ENCODE results near the gene PNLDC1.

DNA sequence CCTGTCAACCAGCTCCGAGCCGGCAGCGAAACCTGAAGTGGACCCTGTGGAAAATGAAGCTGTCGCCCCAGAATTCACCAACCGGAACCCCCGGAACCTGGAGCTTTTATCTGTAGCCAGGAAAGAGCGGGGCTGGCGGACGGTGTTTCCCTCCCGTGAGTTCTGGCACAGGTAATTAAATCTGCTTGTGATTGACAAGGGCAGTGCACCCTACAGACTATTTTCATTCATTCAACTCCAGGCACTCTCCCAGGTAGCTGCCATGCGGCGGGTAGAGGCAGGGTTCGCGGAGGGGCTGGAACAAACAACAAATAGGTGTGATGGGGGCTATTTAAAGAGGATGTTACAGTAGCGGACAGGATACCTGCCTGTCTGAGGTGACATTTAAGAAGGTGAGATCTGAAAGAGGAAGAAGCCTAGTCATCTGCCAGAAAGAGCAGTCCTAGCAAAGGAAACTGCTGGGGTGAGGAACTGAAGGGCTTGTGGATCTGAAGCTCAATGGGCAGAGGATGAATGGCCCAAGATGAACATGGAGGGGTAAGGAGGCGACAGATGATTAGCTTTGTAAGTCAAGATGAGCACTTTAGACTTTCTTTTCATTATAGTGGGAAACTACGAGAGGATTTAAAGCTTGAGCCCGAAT, 9.0 kb upstream of the PNLDC1 start:
- TF ChIP-seq CTCF (conservative IDR thresholded peaks at IDR 0.05 in 1 of 2, IDR thresholded peaks at IDR 0.05 in 1 of 2; ENCODE audit: extremely low read depth in 1 of 2, insufficient read depth in 1 of 2, low read depth in 1 of 2, low read length in 2 of 2) (no peak), EZH2 (IDR thresholded peaks at IDR 0.05; ENCODE audit: borderline replicate concordance, low read length) (no peak)

Measured in mammary epithelial cell (primary cell).